ENCODE measurements around the gene PLEKHA5. TPM values are rescaled to one million over a fixed set of nuclear protein-coding genes. Genes with fewer than 3 reads are reported as not detected.

Gene PLEKHA5
- total RNA-seq, 1 donor from 2014 or later = 32.3 TPM

GRCh38 chr12:19127270-19127669, 2.3 kb upstream of the PLEKHA5 start:
- peaks cover 23% of the 10 kb centered on the region for H3K9me3 Mint-ChIP-seq (ENCODE audit: unreplicated experiment)
- TF ChIP-seq, protein P1, sequence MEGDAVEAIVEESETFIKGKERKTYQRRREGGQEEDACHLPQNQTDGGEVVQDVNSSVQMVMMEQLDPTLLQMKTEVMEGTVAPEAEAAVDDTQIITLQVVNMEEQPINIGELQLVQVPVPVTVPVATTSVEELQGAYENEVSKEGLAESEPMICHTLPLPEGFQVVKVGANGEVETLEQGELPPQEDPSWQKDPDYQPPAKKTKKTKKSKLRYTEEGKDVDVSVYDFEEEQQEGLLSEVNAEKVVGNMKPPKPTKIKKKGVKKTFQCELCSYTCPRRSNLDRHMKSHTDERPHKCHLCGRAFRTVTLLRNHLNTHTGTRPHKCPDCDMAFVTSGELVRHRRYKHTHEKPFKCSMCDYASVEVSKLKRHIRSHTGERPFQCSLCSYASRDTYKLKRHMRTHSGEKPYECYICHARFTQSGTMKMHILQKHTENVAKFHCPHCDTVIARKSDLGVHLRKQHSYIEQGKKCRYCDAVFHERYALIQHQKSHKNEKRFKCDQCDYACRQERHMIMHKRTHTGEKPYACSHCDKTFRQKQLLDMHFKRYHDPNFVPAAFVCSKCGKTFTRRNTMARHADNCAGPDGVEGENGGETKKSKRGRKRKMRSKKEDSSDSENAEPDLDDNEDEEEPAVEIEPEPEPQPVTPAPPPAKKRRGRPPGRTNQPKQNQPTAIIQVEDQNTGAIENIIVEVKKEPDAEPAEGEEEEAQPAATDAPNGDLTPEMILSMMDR (IDR thresholded peaks at IDR 0.05) = no peak
- no peak overlapping the region for H3K4me3 Mint-ChIP-seq (ENCODE audit: unreplicated experiment)
- DNase-seq (ENCODE audit: extremely low spot score, unreplicated experiment) = no peak
- H3K36me3 Mint-ChIP-seq (ENCODE audit: unreplicated experiment) = peaks cover 5% of the 10 kb centered on the region
- H3K27ac Mint-ChIP-seq (ENCODE audit: unreplicated experiment) = no peak overlapping the region
- no peaks in the 10 kb centered on the region for H3K27me3 Mint-ChIP-seq (ENCODE audit: unreplicated experiment)
- peaks cover 20% of the 10 kb centered on the region for H3K4me1 Mint-ChIP-seq (ENCODE audit: unreplicated experiment)

- Mint-ChIP-seq H3K9me3 (ENCODE audit: unreplicated experiment) (peaks cover 23% of the 10 kb centered on the region), H3K4me3 (ENCODE audit: unreplicated experiment) (peak overlapping the region; percentile 67), H3K4me1 (ENCODE audit: unreplicated experiment) (peaks cover 27% of the 10 kb centered on the region), H3K27me3 (ENCODE audit: unreplicated experiment) (no peaks in the 10 kb centered on the region), H3K27ac (ENCODE audit: unreplicated experiment) (peak overlapping the region; percentile 84), H3K36me3 (ENCODE audit: unreplicated experiment) (peaks cover 12% of the 10 kb centered on the region)
- no peak for DNase-seq (ENCODE audit: extremely low spot score, unreplicated experiment)
- TF ChIP-seq, protein P1 (IDR thresholded peaks at IDR 0.05) = no peak
Observed at GRCh38 chr12:19128485-19128884, 1.0 kb upstream of the PLEKHA5 start.

DNA sequence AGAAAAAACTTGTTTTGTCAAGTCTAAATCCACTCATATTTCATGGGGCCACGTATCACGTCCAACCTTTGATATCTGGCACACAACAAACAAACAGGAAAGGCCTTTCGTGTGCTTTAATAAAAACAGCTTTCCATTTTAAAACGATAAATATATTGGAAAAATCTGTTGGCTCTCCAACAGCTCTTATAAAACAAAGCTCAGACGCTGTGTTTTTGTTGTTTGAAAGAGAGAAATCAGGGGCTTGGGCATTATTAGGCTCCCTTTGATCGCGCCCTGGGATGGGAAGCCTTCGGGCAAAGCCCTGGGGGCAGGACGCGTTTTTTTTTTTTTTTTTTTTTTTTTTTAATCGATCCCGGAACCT, 429 bp upstream of the PLEKHA5 start:
- TF ChIP-seq, protein P1 (IDR thresholded peaks at IDR 0.05) = no peak
- Mint-ChIP-seq H3K4me3 (ENCODE audit: unreplicated experiment) (peak overlapping the region; percentile 67), H3K4me1 (ENCODE audit: unreplicated experiment) (peaks cover 27% of the 10 kb centered on the region), H3K9me3 (ENCODE audit: unreplicated experiment) (peaks cover 23% of the 10 kb centered on the region), H3K36me3 (ENCODE audit: unreplicated experiment) (peaks cover 16% of the 10 kb centered on the region), H3K27me3 (ENCODE audit: unreplicated experiment) (no peaks in the 10 kb centered on the region), H3K27ac (ENCODE audit: unreplicated experiment) (peak overlapping the region; percentile 84)
- DNase-seq (ENCODE audit: extremely low spot score, unreplicated experiment) = no peak

DNA sequence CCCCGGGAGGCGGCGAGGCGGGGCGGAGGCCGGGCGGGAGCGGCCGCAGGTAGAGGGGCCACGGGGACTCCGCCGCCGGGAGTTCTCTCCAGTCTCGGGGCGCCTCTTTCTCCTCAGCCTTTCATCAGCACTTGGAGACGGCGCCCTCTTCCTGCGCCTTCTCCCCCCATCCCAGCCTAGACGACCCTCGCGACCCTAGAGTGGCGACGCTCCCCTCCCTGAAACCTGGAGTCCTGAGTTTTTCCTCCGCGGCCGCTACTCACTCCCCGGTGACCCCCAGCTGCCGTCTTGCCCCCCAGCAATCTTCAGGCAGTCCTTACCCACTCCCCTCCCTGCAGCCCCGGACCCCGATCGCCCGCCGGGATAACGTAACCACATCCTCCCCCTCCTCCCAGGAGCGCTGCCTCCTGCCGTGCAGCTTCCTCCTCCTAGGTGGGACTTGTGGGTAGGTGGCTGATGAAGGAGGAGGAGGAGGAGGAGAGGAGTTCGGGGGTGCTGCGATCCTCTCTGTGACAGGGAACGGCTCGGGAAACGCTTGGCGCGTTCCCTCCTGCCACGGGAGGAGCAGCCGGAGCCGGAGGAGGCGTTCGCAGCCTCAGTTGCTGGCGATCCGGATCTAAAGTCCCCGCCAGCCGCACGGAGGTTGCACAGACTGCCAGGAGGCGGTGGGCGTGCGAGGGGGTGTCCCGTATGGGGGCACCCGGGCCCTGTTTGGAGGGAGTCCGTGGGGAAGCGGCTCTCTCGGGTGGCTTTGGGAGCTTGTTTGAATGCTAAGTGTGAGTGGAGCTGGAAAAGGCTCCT, 891 bp downstream of the PLEKHA5 start:
- no peak for DNase-seq (ENCODE audit: extremely low spot score, unreplicated experiment)
- H3K27me3 Mint-ChIP-seq (ENCODE audit: unreplicated experiment) = no peaks in the 10 kb centered on the region
- H3K4me3 Mint-ChIP-seq (ENCODE audit: unreplicated experiment) = peak overlapping the region; percentile 95
- H3K36me3 Mint-ChIP-seq (ENCODE audit: unreplicated experiment) = peaks cover 27% of the 10 kb centered on the region
- H3K4me1 Mint-ChIP-seq (ENCODE audit: unreplicated experiment) = peaks cover 25% of the 10 kb centered on the region
- H3K9me3 Mint-ChIP-seq (ENCODE audit: unreplicated experiment) = peaks cover 18% of the 10 kb centered on the region
- peak overlapping the region; percentile 85 for H3K27ac Mint-ChIP-seq (ENCODE audit: unreplicated experiment)
- TF ChIP-seq, protein P1 (IDR thresholded peaks at IDR 0.05) = no peak

GRCh38 chr12:19131025-19131444, 1.5 kb downstream of the PLEKHA5 start:
- peaks cover 18% of the 10 kb centered on the region for H3K9me3 Mint-ChIP-seq (ENCODE audit: unreplicated experiment)
- no peak for DNase-seq (ENCODE audit: extremely low spot score, unreplicated experiment)
- peak overlapping the region; percentile 85 for H3K27ac Mint-ChIP-seq (ENCODE audit: unreplicated experiment)
- TF ChIP-seq, protein P1 (IDR thresholded peaks at IDR 0.05) = no peak
- peaks cover 25% of the 10 kb centered on the region for H3K4me1 Mint-ChIP-seq (ENCODE audit: unreplicated experiment)
- peak overlapping the region; percentile 95 for H3K4me3 Mint-ChIP-seq (ENCODE audit: unreplicated experiment)
- H3K36me3 Mint-ChIP-seq (ENCODE audit: unreplicated experiment) = peaks cover 27% of the 10 kb centered on the region
- no peaks in the 10 kb centered on the region for H3K27me3 Mint-ChIP-seq (ENCODE audit: unreplicated experiment)

All from osteocyte (in vitro differentiated cells).